Panc1 (cell line): Measurements from ENCODE around the gene GNG14. TPM values are rescaled to one million over a fixed set of nuclear protein-coding genes. Genes with fewer than 3 reads are reported as not detected.
A peak's percentile ranks its signal among the peaks of the same experiment; 100 is the strongest.
"Not testable (repeated sequence)": the region's sequence is repeated elsewhere in the genome, so short reads cannot be mapped to it uniquely, and the experiment has no call there.

Experiments used
- ATAC-seq: fragments of 200-7000 bp; cut with Tn5 transposase; 2 replicates; pipeline ENCODE4 v1.9.1; 2020; ENCODE audit warnings: mild to moderate bottlenecking, moderate library complexity
- BruUV-seq: library from RNA; stranded (reverse); fragments of 400-500 nt; replicated peaks from 2 replicates; lab custom pipeline; 2021; lab: Mats Ljungman, UMichigan
- CTCF ChIA-PET: fragments of 300-600 bp; sonication (Branson Sonifier 250); formaldehyde crosslinking; loops from one replicate; lab custom pipeline; 2022; ENCODE audit warnings: antibody characterized with exemption; lab: Charles Lee
- POLR2A ChIA-PET: fragments of 300-600 bp; sonication (Branson Sonifier 250); formaldehyde crosslinking; loops from one replicate; lab custom pipeline; 2022; ENCODE audit warnings: antibody characterized with exemption; lab: Charles Lee
- DNase-seq: peaks from one replicate; pipeline ENCODE4 v3.0.0-alpha.2; 2010; ENCODE audit warnings: low read depth, low spot score
- H3K27ac ChIP-seq: 2 replicates; pipeline ENCODE4 v1.5.1; 2011; ENCODE audit warnings: mild to moderate bottlenecking, low read length, inconsistent platforms
- H3K27me3 ChIP-seq: fragments of 200-500 bp; sonication (Bioruptor generic); 2 replicates; pipeline ENCODE4 v1.6.0; 2014; ENCODE audit warnings: low read length, inconsistent platforms; ENCODE audit not compliant: control insufficient read depth, insufficient read depth
- H3K36me3 ChIP-seq: fragments of 200-500 bp; sonication (Bioruptor generic); 2 replicates; pipeline ENCODE4 v1.5.1; 2014; ENCODE audit warnings: inconsistent platforms, mild to moderate bottlenecking, low read length, moderate library complexity; ENCODE audit not compliant: control insufficient read depth, insufficient read depth
- H3K4me1 ChIP-seq: 2 replicates; pipeline ENCODE4 v1.5.1; 2011; ENCODE audit warnings: inconsistent platforms, mild to moderate bottlenecking, low read length, moderate library complexity; ENCODE audit not compliant: control insufficient read depth, insufficient read depth
- H3K4me3 ChIP-seq, 2 experiments: 2 replicates each; pipeline ENCODE4 v1.5.1; 2011 to 2012; ENCODE audit warnings: low read depth in 2 of 2, low read length in 2 of 2, mild to moderate bottlenecking in 2 of 2, inconsistent platforms in 1 of 2, moderate library complexity in 1 of 2
- H3K9me3 ChIP-seq: fragments of 200-500 bp; sonication (Bioruptor generic); 2 replicates; pipeline ENCODE4 v1.5.1; 2014; ENCODE audit warnings: low read depth, mild to moderate bottlenecking, inconsistent platforms, low read length, moderate library complexity; ENCODE audit not compliant: control insufficient read depth, insufficient read depth
- CTCF ChIP-seq: fragments of 450-650 bp; IDR thresholded peaks from 2 replicates; pipeline ENCODE4 v1.5.1; 2017; ENCODE audit warnings: mild to moderate bottlenecking
- POLR2AphosphoS5 ChIP-seq: IDR thresholded peaks from 2 replicates; pipeline ENCODE4 v1.6.1; 2012; ENCODE audit warnings: mild to moderate bottlenecking, low read depth, low read length, moderate library complexity
- REST ChIP-seq, 2 experiments: IDR thresholded peaks; 2 replicates each; pipeline ENCODE4 v1.6.1; 2011 to 2012; ENCODE audit warnings: low read depth in 2 of 2, control low read depth in 1 of 2, low read length in 1 of 2, mild to moderate bottlenecking in 1 of 2, moderate library complexity in 1 of 2; ENCODE audit not compliant: insufficient read depth in 1 of 2
- SIN3A ChIP-seq: IDR thresholded peaks from 2 replicates; pipeline ENCODE4 v1.6.1; 2012; ENCODE audit warnings: low read depth, mild to moderate bottlenecking, low read length, moderate library complexity, borderline replicate concordance; ENCODE audit not compliant: insufficient read depth
- TCF7L2 ChIP-seq: IDR thresholded peaks from 2 replicates; pipeline ENCODE4 v1.6.1; 2011; ENCODE audit warnings: mild to moderate bottlenecking, low read depth, low read length, inconsistent platforms
- in situ Hi-C: cut with HindIII; loops from 2 replicates; pipeline ENCODE4 v1.10.0; 2016; ENCODE audit warnings: low sequenced_read_pairs, low pct_unique_long_range_greater_than_20kb
- intact Hi-C: fragments of 100-400 bp; cut with micrococcal nuclease; formaldehyde crosslinking; loops from one replicate; pipeline ENCODE4 v1.10.0; 2022; ENCODE audit not compliant: unreplicated experiment
- total RNA-seq: library from RNA; stranded (reverse); gene quantifications from one replicate; pipeline ENCODE4 v1.2.1, GENCODE V29; 2021; ENCODE audit not compliant: unreplicated experiment

GNG14 gene
- total RNA-seq, 1 experiment from 2014 or later, result not detected

- TF ChIP-seq TCF7L2 (no peak), REST (IDR thresholded peaks at IDR 0.05; ENCODE audit: insufficient read depth in 1 of 2, low read depth in 2 of 2, low read length in 1 of 2) (no peak), POLR2AphosphoS5 (no peak; the same call in 1 of the 2 replicates), CTCF (peak; percentile 90), SIN3A (no peak)
- ATAC-seq (peak; percentile 77), DNase-seq (peak; percentile 47)
- POLR2A ChIA-PET, result interaction anchor here (0.5 kb wide), 1 partner anchor 104 kb away, joined by 3 read pairs; no protein-coding TSS in a partner anchor
- CTCF ChIA-PET, result interaction anchor here (0.6 kb wide), 1 partner anchor 1837 kb away, joined by 3 read pairs; no protein-coding TSS in a partner anchor
- Histone ChIP-seq H3K4me1 (no peaks in the 10 kb centered on the region), H3K36me3 (peaks cover 4% of the 10 kb centered on the region; the same call in 1 of the 2 replicates), H3K4me3 (no peak overlapping the region), H3K27me3 (no peaks in the 10 kb centered on the region), H3K27ac (no peak overlapping the region), H3K9me3 (no peaks in the 10 kb centered on the region)
- intact Hi-C loops (loop anchor here (10.0 kb wide), 1 partner anchor 112 kb away; no protein-coding TSS in a partner anchor), in situ Hi-C loops (no loop called here)
- BruUV-seq, result no TSS peak
Measured at GRCh38 chr19:12676384-12676792, 11.4 kb upstream of the GNG14 start.

GRCh38 chr19:12676928-12677327, 10.9 kb upstream of the GNG14 start:
- CTCF ChIA-PET, result interaction anchor here (0.6 kb wide), 1 partner anchor 1837 kb away, joined by 3 read pairs; no protein-coding TSS in a partner anchor
- no TSS peak for BruUV-seq
- POLR2A ChIA-PET, result interaction anchor here (0.5 kb wide), 1 partner anchor 105 kb away, joined by 3 read pairs; no protein-coding TSS in a partner anchor
- in situ Hi-C loops, result no loop called here
- H3K27ac ChIP-seq, result no peak overlapping the region
- no peaks in the 10 kb centered on the region for H3K27me3 ChIP-seq
- no peak overlapping the region for H3K4me3 ChIP-seq
- no peaks in the 10 kb centered on the region for H3K4me1 ChIP-seq
- DNase-seq (no peak), ATAC-seq (no peak)
- H3K9me3 ChIP-seq, result no peaks in the 10 kb centered on the region
- intact Hi-C loops, result loop anchor here (10.0 kb wide), 1 partner anchor 112 kb away; no protein-coding TSS in a partner anchor
- H3K36me3 ChIP-seq, result peaks cover 4% of the 10 kb centered on the region; the same call in 1 of the 2 replicates
- TF ChIP-seq POLR2AphosphoS5 (no peak), SIN3A (no peak), CTCF (no peak), REST (IDR thresholded peaks at IDR 0.05; ENCODE audit: insufficient read depth in 1 of 2, low read depth in 2 of 2, low read length in 1 of 2) (no peak), TCF7L2 (no peak)

- H3K27me3 ChIP-seq, in situ Hi-C loops, DNase-seq, H3K4me1 ChIP-seq, POLR2A ChIA-PET, H3K9me3 ChIP-seq, H3K36me3 ChIP-seq, H3K4me3 ChIP-seq, H3K27ac ChIP-seq, BruUV-seq, ATAC-seq: not testable (repeated sequence)
- intact Hi-C loops, result loop anchor here (10.0 kb wide), 1 partner anchor 113 kb away; no protein-coding TSS in a partner anchor
- CTCF ChIA-PET, result interaction anchor here (0.6 kb wide), 2 partner anchors 36 to 44 kb away, joined by 3 to 4 read pairs; no protein-coding TSS in a partner anchor
Measured at GRCh38 chr19:12678039-12678438, 9.8 kb upstream of the GNG14 start.
